Measurements from ENCODE around the gene MAML2. TPM values are rescaled to one million over a fixed set of nuclear protein-coding genes. Genes with fewer than 3 reads are reported as not detected.

Gene MAML2
- total RNA-seq, 1 experiment from 2014 or later = 2.9 TPM

GRCh38 chr11:96204366-96204659, 138.7 kb downstream of the MAML2 start:
- TF ChIP-seq TCF7L2 (IDR thresholded peaks at IDR 0.05; ENCODE audit: low read depth, low read length) (no peak), SIN3A (IDR thresholded peaks at IDR 0.05; ENCODE audit: borderline replicate concordance, insufficient read depth, low read depth, low read length) (no peak), CTCF (IDR thresholded peaks at IDR 0.05) (no peak)
- Histone ChIP-seq H3K27me3 (ENCODE audit: control insufficient read depth, insufficient read depth, low read length) (no peaks in the 10 kb centered on the region), H3K4me3 (ENCODE audit: low read depth in 2 of 2, low read length in 2 of 2) (no peak overlapping the region), H3K36me3 (ENCODE audit: control insufficient read depth, insufficient read depth, low read length) (no peaks in the 10 kb centered on the region), H3K27ac (ENCODE audit: low read length) (no peak overlapping the region), H3K9me3 (ENCODE audit: control insufficient read depth, insufficient read depth, low read depth, low read length) (no peaks in the 10 kb centered on the region), H3K4me1 (ENCODE audit: control insufficient read depth, insufficient read depth, low read length) (peaks cover 10% of the 10 kb centered on the region)
- CTCF ChIA-PET = no interaction called here
- intact Hi-C loops (cut with micrococcal nuclease; ENCODE audit: unreplicated experiment) (no loop called here), in situ Hi-C loops (cut with HindIII; ENCODE audit: low pct_unique_long_range_greater_than_20kb, low sequenced_read_pairs) (no loop called here)
- ATAC-seq (no peak), DNase-seq (ENCODE audit: low read depth, low spot score) (no peak)
- no TSS peak for BruUV-seq (replicated peaks)
- POLR2A ChIA-PET = no interaction called here

- H3K27me3 ChIP-seq (ENCODE audit: control insufficient read depth, insufficient read depth, low read length) = no peaks in the 10 kb centered on the region
- DNase-seq (ENCODE audit: low read depth, low spot score) = no peak
- no peaks in the 10 kb centered on the region for H3K9me3 ChIP-seq (ENCODE audit: control insufficient read depth, insufficient read depth, low read depth, low read length)
- no peaks in the 10 kb centered on the region for H3K36me3 ChIP-seq (ENCODE audit: control insufficient read depth, insufficient read depth, low read length)
- ChIA-PET POLR2A (no interaction called here), CTCF (no interaction called here)
- no TSS peak for BruUV-seq (replicated peaks)
- ATAC-seq = no peak
- no peak overlapping the region for H3K4me3 ChIP-seq (ENCODE audit: low read depth in 2 of 2, low read length in 2 of 2)
- intact Hi-C loops (cut with micrococcal nuclease; ENCODE audit: unreplicated experiment) (no loop called here), in situ Hi-C loops (cut with HindIII; ENCODE audit: low pct_unique_long_range_greater_than_20kb, low sequenced_read_pairs) (no loop called here)
- H3K4me1 ChIP-seq (ENCODE audit: control insufficient read depth, insufficient read depth, low read length) = peaks cover 10% of the 10 kb centered on the region
- H3K27ac ChIP-seq (ENCODE audit: low read length) = no peak overlapping the region
- TF ChIP-seq CTCF (IDR thresholded peaks at IDR 0.05) (no peak), POLR2AphosphoS5 (IDR thresholded peaks at IDR 0.05; ENCODE audit: low read depth, low read length) (no peak), TCF7L2 (IDR thresholded peaks at IDR 0.05; ENCODE audit: low read depth, low read length) (no peak), REST (IDR thresholded peaks at IDR 0.05; ENCODE audit: insufficient read depth in 1 of 2, low read depth in 2 of 2, low read length in 1 of 2) (no peak), SIN3A (IDR thresholded peaks at IDR 0.05; ENCODE audit: borderline replicate concordance, insufficient read depth, low read depth, low read length) (no peak)
Observed at GRCh38 chr11:96203567-96204365, 139.2 kb downstream of the MAML2 start.

Measured in Panc1 (cell line).